NCI-H2196 (cell line): ENCODE data around the gene EEF2.
"Not testable (repeated sequence)": the region's sequence is repeated elsewhere in the genome, so short reads cannot be mapped to it uniquely, and the experiment has no call there.

Source experiments
- DNase-seq: peaks from one replicate; lab custom pipeline; 2025; ENCODE audit not compliant: unreplicated experiment; lab: John Stamatoyannopoulos, UW

Gene EEF2

GRCh38 chr19:3970808-3971598 is 14.3 kb downstream of the EEF2 start, which contains the start of gene DAPK3:
Gene DAPK3 (minus strand): TSS chr19:3971099. CDS start chr19:3969735, 1,364 bp downstream.
- DNase-seq: peak; percentile 98

- DNase-seq: no peak
Observed at GRCh38 chr19:3970313-3970807, 14.9 kb downstream of the EEF2 start.

GRCh38 chr19:3969435-3970312 is 15.6 kb downstream of the EEF2 start:
- peak; percentile 47 for DNase-seq

- DNase-seq: peak; percentile 94
Observed at GRCh38 chr19:3968556-3969434, 16.5 kb downstream of the EEF2 start.

GRCh38 chr19:3967983-3968382 is 17.3 kb downstream of the EEF2 start:
- not testable (repeated sequence) for DNase-seq

- peak; percentile 41 for DNase-seq
Observed at GRCh38 chr19:3966051-3967017, 18.9 kb downstream of the EEF2 start.

GRCh38 chr19:3964256-3965194 is 20.7 kb downstream of the EEF2 start:
- no peak for DNase-seq

- no peak for DNase-seq
Observed at GRCh38 chr19:3963458-3964255, 21.6 kb downstream of the EEF2 start.

GRCh38 chr19:3961007-3961406 is 24.3 kb downstream of the EEF2 start:
- DNase-seq: no peak

GRCh38 chr19:3959766-3960131 is 25.5 kb downstream of the EEF2 start:
- no peak for DNase-seq

GRCh38 chr19:3958836-3959765 is 26.2 kb downstream of the EEF2 start:
- DNase-seq: no peak

- DNase-seq: no peak
Observed at GRCh38 chr19:3955688-3956087, 29.6 kb downstream of the EEF2 start.

- not testable (repeated sequence) for DNase-seq
Observed at GRCh38 chr19:3955276-3955675, 30.0 kb downstream of the EEF2 start.

GRCh38 chr19:3954107-3954506 is 31.2 kb downstream of the EEF2 start:
- DNase-seq: no peak

- DNase-seq: not testable (repeated sequence)
Observed at GRCh38 chr19:3952755-3953276, 32.4 kb downstream of the EEF2 start.
